HepG2 (cell line): ENCODE results near the gene TNFAIP3. TPM values are rescaled to one million over a fixed set of nuclear protein-coding genes. Genes with fewer than 3 reads are reported as not detected.

Experiments used
- AHR ChIP-seq: IDR thresholded peaks from 2 replicates; pipeline ENCODE4 v1.6.1; 2018; ENCODE audit warnings: missing genetic modification reagents, missing compliant biosample characterization
- ARID3A ChIP-seq: IDR thresholded peaks from 2 replicates; pipeline ENCODE4 v1.6.1; 2012; ENCODE audit warnings: low read depth, low read length, improper control_type of control experiment
- ATF1 ChIP-seq: IDR thresholded peaks from 2 replicates; pipeline ENCODE4 v1.6.1; 2016; ENCODE audit warnings: mild to moderate bottlenecking, control low read depth
- DPF2 ChIP-seq: sonication (generic); formaldehyde crosslinking; IDR thresholded peaks from 2 replicates; pipeline ENCODE4 v1.4.0; 2020; ENCODE audit warnings: mild to moderate bottlenecking, low read depth, missing genetic modification reagents, borderline replicate concordance
- FOXO1 ChIP-seq: sonication (generic); formaldehyde crosslinking; IDR thresholded peaks from 2 replicates; pipeline ENCODE4 v1.4.0; 2020; ENCODE audit warnings: missing genetic modification reagents
- FOXO4 ChIP-seq: sonication (generic); formaldehyde crosslinking; conservative IDR thresholded peaks from 2 replicates; pipeline ENCODE4 v1.8.1; 2023; ENCODE audit warnings: missing genetic modification reagents
- GLI4 ChIP-seq: sonication (generic); formaldehyde crosslinking; IDR thresholded peaks from 2 replicates; pipeline ENCODE4 v1.5.1; 2020; ENCODE audit warnings: missing genetic modification reagents, mild to moderate bottlenecking, moderate library complexity, borderline replicate concordance
- HIC2 ChIP-seq: sonication (generic); formaldehyde crosslinking; IDR thresholded peaks from 2 replicates; pipeline ENCODE4 v1.9.0; 2022; ENCODE audit warnings: low read depth, missing genetic modification reagents
- KLF15 ChIP-seq: sonication (generic); formaldehyde crosslinking; IDR thresholded peaks from 2 replicates; pipeline ENCODE4 v1.8.1; 2023; ENCODE audit warnings: borderline replicate concordance, mild to moderate bottlenecking, inconsistent platforms, missing genetic modification reagents, mixed read lengths
- MED13 ChIP-seq: sonication (generic); formaldehyde crosslinking; IDR thresholded peaks from 2 replicates; pipeline ENCODE4 v1.5.0; 2020; ENCODE audit warnings: missing genetic modification reagents
- NFE2L2 ChIP-seq: fragments of 150-350 bp; IDR thresholded peaks from 2 replicates; pipeline ENCODE4 v1.6.1; 2014; ENCODE audit warnings: low read length
- SIN3A ChIP-seq: IDR thresholded peaks from 2 replicates; pipeline ENCODE4 v1.6.1; 2011; ENCODE audit warnings: low read depth, mild to moderate bottlenecking, control low read depth, low read length, borderline replicate concordance
- SMC3 ChIP-seq: IDR thresholded peaks from 2 replicates; pipeline ENCODE4 v1.6.1; 2011; ENCODE audit warnings: low read length, improper control_type of control experiment
- TEAD3 ChIP-seq: optimal IDR thresholded peaks from 2 replicates; pipeline ENCODE3; 2016; ENCODE audit warnings: borderline replicate concordance
- ZFP91 ChIP-seq: sonication (generic); formaldehyde crosslinking; IDR thresholded peaks from 2 replicates; pipeline ENCODE4 v1.9.0; 2022; ENCODE audit warnings: missing genetic modification reagents, mild to moderate bottlenecking, borderline replicate concordance
- ZNF121 ChIP-seq: sonication (generic); formaldehyde crosslinking; IDR thresholded peaks from 2 replicates; pipeline ENCODE4 v1.5.0; 2020; ENCODE audit warnings: mild to moderate bottlenecking, missing genetic modification reagents
- ZNF292 ChIP-seq: sonication (generic); formaldehyde crosslinking; IDR thresholded peaks from 2 replicates; pipeline ENCODE4 v1.8.1; 2022; ENCODE audit warnings: mild to moderate bottlenecking, low read depth, missing genetic modification reagents, borderline replicate concordance
- ZNF326 ChIP-seq: sonication (generic); formaldehyde crosslinking; IDR thresholded peaks from 2 replicates; pipeline ENCODE4 v1.4.0; 2020; ENCODE audit warnings: missing genetic modification reagents, borderline replicate concordance
- ZNF446 ChIP-seq: sonication (generic); formaldehyde crosslinking; IDR thresholded peaks from 2 replicates; pipeline ENCODE4 v1.5.0; 2020; ENCODE audit warnings: mild to moderate bottlenecking, missing genetic modification reagents
- ZNF629 ChIP-seq: sonication (generic); formaldehyde crosslinking; conservative IDR thresholded peaks from 2 replicates; pipeline ENCODE4 v1.5.0; 2020; ENCODE audit warnings: missing genetic modification reagents
- ZNF713 ChIP-seq: sonication (generic); formaldehyde crosslinking; IDR thresholded peaks from 2 replicates; pipeline ENCODE4 v1.4.0; 2020; ENCODE audit warnings: mild to moderate bottlenecking, missing genetic modification reagents
- ZNF850 ChIP-seq: sonication (generic); formaldehyde crosslinking; conservative IDR thresholded peaks from 2 replicates; pipeline ENCODE4 v1.9.0; 2021; ENCODE audit warnings: mild to moderate bottlenecking, missing genetic modification reagents
- ZNF879 ChIP-seq: sonication (generic); formaldehyde crosslinking; IDR thresholded peaks from 2 replicates; pipeline ENCODE4 v1.8.1; 2023; ENCODE audit warnings: missing genetic modification reagents
- polyA plus RNA-seq, 8 experiments: library from polyadenylated mRNA; depleted of rRNA in 3 of 8; stranded (reverse) in 7 of 8; unstranded in 1 of 8; fragments of >200 nt; fragmentation: Illumina TruSeq in 4 of 8; extraction: Trizol in 4 of 8; gene quantifications; 2 replicates each; pipeline versions ENCODE4 v1.2.1 to v1.2.3, GENCODE V29; 2011 to 2016; ENCODE audit warnings: low read depth in 4 of 8, missing spikeins in 1 of 8, mixed read lengths in 1 of 8; ENCODE audit not compliant: insufficient read depth in 1 of 8
- total RNA-seq, 5 experiments: library from RNA; depleted of rRNA; stranded (reverse); fragments of >200 nt; fragmentation: Illumina TruSeq; extraction: Trizol; gene quantifications; 2 replicates each; pipeline ENCODE4 v1.2.3, GENCODE V29; 2016; ENCODE audit warnings: low read depth in 1 of 5

The TNFAIP3 gene
- total and polyA plus RNA-seq, 2 of the 13 experiments (the other 11 are each of a cell fraction or from before 2014, with no cell fraction given), result 28.2 to 47.1 TPM

- TF ChIP-seq SIN3A (no peak), AHR (CRISPR knock-in tag) (no peak), SMC3 (peak; percentile 6; the same call in 1 of the 2 replicates), DPF2 (peak; percentile 42; the same call in 1 of the 2 replicates), ZNF879 (CRISPR knock-in tag) (no peak), ZNF850 (CRISPR knock-in tag) (no peak), GLI4 (CRISPR knock-in tag) (0 out of 2 replicates have a peak, but pooled peaks have one; percentile 77), ZNF713 (no peak), HIC2 (CRISPR knock-in tag) (no peak), TEAD3 (peak; percentile 25), FOXO1 (CRISPR knock-in tag) (0 out of 2 replicates have a peak, but pooled peaks have one; percentile 8), FOXO4 (CRISPR knock-in tag) (no peak), ZNF629 (CRISPR knock-in tag) (no peak), ZNF121 (no peak), ZFP91 (CRISPR knock-in tag) (peak; percentile 29; the same call in 1 of the 2 replicates), MED13 (CRISPR knock-in tag) (no peak), ATF1 (no peak), NFE2L2 (no peak), KLF15 (no peak), ZNF292 (CRISPR knock-in tag) (0 out of 2 replicates have a peak, but pooled peaks have one; percentile 23), ZNF446 (CRISPR knock-in tag) (no peak), ARID3A (no peak), ZNF326 (CRISPR knock-in tag) (no peak)
Measured at GRCh38 chr6:137864812-137865508, 2.1 kb upstream of the TNFAIP3 start (continued).
